WI38 (cell line): ENCODE measurements around the gene EIF4G3.

Experiments
- H3K4me3 ChIP-seq: 2 replicates; pipeline ENCODE4 v1.5.1; 2011; ENCODE audit warnings: low read depth, mild to moderate bottlenecking, control low read depth, low read length
- TF ChIP-seq, protein P1 (sequence below): IDR thresholded peaks from 2 replicates; pipeline ENCODE4 v1.5.1; 2012; ENCODE audit warnings: low read depth, mild to moderate bottlenecking, control low read depth, low read length

EIF4G3 gene

DNA sequence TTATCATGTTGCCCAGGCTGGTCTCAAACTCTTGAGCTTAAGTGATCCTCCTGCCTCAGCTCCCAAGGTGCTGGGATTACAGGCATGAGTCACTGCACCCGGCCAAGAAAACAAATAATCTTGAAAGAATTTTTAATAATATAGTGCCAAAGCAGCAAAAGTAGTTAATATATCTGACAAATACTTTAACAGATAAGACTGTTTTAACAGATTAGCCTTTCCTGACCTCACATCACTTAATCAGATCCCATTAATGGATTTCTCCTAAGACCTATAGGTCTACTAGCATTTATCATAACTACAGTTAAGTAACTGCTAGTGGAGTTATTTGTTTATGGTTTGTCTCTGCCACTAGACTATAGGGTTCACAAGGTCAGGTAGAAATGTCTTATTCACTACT, 328.5 kb downstream of the EIF4G3 start:
- H3K4me3 ChIP-seq, result no peak overlapping the region
- TF ChIP-seq, protein P1, sequence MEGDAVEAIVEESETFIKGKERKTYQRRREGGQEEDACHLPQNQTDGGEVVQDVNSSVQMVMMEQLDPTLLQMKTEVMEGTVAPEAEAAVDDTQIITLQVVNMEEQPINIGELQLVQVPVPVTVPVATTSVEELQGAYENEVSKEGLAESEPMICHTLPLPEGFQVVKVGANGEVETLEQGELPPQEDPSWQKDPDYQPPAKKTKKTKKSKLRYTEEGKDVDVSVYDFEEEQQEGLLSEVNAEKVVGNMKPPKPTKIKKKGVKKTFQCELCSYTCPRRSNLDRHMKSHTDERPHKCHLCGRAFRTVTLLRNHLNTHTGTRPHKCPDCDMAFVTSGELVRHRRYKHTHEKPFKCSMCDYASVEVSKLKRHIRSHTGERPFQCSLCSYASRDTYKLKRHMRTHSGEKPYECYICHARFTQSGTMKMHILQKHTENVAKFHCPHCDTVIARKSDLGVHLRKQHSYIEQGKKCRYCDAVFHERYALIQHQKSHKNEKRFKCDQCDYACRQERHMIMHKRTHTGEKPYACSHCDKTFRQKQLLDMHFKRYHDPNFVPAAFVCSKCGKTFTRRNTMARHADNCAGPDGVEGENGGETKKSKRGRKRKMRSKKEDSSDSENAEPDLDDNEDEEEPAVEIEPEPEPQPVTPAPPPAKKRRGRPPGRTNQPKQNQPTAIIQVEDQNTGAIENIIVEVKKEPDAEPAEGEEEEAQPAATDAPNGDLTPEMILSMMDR, result no peak

DNA sequence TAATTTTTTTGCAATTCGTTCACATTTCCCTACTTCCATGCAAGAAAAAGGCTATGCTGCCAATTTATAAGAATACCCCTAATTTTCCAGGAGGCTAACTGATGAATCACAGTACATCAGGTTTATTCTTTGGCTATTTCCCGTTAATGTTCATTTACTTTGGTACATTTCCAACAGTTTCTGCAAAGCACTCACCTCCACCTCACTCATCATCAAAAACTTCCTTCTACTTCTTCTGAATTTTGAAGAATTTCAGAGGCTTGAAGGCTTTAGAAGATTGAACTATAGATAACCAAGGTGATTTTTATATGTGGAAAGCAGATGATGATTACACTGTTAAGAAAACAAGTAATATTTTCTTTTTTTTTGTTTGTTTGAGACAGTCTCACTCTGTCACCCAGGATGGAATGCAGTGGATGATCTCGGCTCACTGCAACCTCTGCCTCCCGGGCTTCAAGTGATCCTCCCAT, 329.1 kb downstream of the EIF4G3 start:
- H3K4me3 ChIP-seq, result no peak overlapping the region

DNA sequence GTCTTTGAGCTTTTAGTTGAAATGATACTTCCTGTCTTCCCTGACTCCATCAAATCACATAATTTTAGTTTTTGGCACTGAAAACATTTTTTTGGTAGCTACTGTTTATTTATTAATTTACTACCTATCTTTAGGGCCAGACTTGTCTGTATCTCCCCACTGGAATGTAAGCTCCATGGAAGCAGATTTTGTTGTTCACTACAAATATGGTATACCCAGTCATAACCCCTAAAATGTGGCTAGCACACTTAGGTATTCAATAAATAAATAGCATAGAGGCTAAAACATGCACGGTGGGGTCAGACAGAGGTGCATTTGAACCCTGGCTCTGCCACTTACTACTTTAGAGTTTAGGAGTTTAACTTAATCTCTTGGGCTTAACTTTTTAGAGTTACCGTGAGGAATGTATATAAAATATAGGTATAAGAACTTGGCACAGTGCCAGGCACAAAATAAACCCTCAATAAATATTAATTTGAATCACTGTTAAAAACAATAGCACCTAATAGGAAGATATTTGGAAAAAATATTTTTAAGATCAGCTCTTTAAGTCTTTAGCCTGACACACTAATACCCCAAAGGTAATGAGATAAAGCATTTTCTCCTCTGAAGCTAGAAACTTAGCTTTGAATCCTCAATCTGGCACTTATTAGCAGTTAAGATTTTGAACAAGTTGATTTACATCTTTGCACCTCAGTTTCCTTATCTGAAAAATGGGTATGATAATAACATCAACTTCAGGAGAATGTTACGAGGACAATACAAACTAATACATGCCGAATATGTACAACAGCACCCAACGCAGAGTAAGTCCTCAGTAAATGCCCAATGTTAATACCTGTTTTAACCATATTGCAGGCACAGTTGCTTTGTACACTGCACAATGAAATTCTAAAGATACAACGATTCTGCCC, 330.0 kb downstream of the EIF4G3 start:
- TF ChIP-seq, protein P1, result no peak
- H3K4me3 ChIP-seq, result no peak overlapping the region

More for the DNA sequence above, 329.1 kb downstream of the EIF4G3 start:
- TF ChIP-seq, protein P1, result no peak

DNA sequence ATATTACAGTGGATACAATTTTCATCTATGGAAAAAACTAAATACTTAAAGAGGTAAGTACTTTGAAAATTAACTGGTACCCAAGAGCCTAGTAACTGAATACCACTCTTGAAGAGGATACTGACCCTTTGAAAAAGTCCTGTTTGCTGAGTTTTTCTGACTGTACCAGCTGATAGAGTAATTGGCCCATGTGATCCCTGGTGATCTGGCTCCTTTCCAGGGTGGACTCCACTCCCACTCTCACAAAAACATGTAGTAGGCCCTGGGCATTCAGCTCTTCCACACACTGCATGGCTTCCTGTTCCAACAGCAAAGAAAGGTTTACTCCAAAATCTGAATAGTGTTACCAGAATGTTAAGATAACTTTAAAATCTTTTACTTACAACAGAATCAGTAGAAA, 336.0 kb downstream of the EIF4G3 start:
- no peak overlapping the region for H3K4me3 ChIP-seq
- TF ChIP-seq, protein P1, result no peak

DNA sequence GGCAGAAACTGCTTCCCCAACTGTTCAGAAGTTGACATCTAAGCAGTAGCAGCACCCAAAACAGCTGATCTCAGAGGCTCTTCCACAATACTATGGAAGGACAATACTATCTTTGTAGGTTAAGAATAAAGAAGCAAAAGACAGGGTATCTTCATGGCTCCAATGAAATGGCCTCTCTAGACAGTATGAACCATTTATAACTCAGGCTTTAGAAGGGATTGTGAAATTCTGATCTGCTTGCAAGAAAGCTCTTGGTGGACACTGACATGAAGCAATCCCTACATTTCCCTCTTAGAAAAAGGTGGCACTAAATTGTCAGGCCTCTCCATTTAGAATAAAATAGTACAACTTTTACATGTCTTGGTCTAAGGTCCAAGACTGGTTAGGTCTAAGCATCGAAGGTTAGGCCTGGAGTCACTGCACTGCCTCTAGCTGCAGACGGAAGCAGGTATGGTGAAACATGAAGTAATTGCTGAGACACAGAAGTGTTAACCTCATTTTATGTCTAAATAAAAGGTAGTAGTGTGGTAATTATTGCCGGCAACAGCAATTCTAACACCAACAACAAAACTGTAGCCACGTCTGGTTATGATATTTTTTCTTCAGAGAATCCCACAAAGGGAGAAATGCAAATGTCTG, 339.0 kb downstream of the EIF4G3 start:
- TF ChIP-seq, protein P1, result no peak
- H3K4me3 ChIP-seq, result no peak overlapping the region

DNA sequence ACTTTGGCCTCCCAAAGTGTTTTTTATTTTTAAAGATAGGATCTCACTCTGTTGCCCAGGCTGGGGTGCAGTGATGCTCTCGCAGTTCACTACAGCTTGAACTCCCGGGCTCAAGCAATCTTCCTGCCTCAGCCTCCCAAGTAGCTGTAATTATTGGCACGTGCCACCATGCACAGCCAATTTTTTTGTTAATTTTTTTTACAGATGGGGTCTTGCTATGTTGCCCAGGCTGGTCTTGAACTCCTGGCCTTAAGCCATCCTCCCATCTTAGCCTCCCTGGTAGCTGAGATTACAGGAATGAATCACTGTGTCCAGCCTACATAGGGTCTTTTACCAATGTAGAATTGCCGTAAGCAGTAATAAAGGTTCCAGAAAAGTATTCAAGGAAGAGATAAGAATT, 340.5 kb downstream of the EIF4G3 start:
- TF ChIP-seq, protein P1, result no peak
- H3K4me3 ChIP-seq, result no peak overlapping the region

DNA sequence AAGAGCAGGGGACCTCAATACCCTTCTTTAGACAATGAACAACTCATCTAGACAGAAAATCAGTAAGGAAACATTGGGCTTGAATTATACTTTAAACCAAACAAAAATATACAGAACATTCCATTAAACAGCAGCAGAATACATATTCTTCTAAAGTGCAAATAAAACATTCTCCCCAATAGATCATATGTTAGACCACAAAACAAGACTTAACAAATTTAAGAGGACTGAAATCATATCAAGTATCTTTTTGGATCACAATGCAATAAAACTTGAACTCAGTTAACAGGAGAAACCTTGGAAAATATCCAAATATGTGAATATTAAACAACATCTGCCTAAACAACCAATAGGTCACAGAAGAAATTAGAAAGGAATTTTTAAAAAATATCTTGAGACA, 341.9 kb downstream of the EIF4G3 start:
- no peak overlapping the region for H3K4me3 ChIP-seq
- TF ChIP-seq, protein P1, result no peak
